Heart left ventricle (tissue), 16 donors: ENCODE measurements around the gene OCLN. TPM values are rescaled to one million over a fixed set of nuclear protein-coding genes. Genes with fewer than 3 reads are reported as not detected.
"Not testable (repeated sequence)": the region's sequence is repeated elsewhere in the genome, so short reads cannot be mapped to it uniquely, and the experiment has no call there.

ENCODE experiments used
- ATAC-seq, 4 donors: fragments of 200-7000 bp; cut with Tn5 transposase; one replicate each; pipeline ENCODE4 v1.9.1; 2020 to 2022; ENCODE audit warnings: moderate library complexity in 4 of 4, mild to moderate bottlenecking in 3 of 4, moderate number of reproducible peaks in 1 of 4
- DNase-seq, 5 donors: peaks; one replicate each; pipeline ENCODE4 v3.0.0-alpha.2; 2020
- H3K27ac ChIP-seq, 12 donors: fragments of 200-600 bp; sonication (generic) in 4 of 12; one replicate each; pipeline versions ENCODE4 v1.5.0 to v1.8.0; 2016 to 2022; ENCODE audit warnings: mild to moderate bottlenecking in 2 of 12
- H3K27me3 ChIP-seq, 9 donors: fragments of 200-600 bp; sonication (generic) in 2 of 9; one replicate each; pipeline versions ENCODE4 v1.5.1 to v1.8.0; 2016 to 2022; ENCODE audit warnings: mild to moderate bottlenecking in 3 of 9
- H3K36me3 ChIP-seq, 9 donors: fragments of 200-600 bp; sonication (generic) in 2 of 9; one replicate each; pipeline versions ENCODE4 v1.5.0 to v1.8.0; 2018 to 2022; ENCODE audit warnings: mild to moderate bottlenecking in 2 of 9
- H3K4me1 ChIP-seq, 12 donors: fragments of 200-600 bp; sonication (generic) in 4 of 12; one replicate each; pipeline versions ENCODE4 v1.5.0 to v1.8.0; 2016 to 2022; ENCODE audit warnings: mild to moderate bottlenecking in 3 of 12
- H3K4me3 ChIP-seq, 12 donors: fragments of 200-600 bp; sonication (generic) in 4 of 12; one replicate each; pipeline versions ENCODE4 v1.5.0 to v1.8.0; 2017 to 2022; ENCODE audit warnings: mild to moderate bottlenecking in 9 of 12, moderate library complexity in 4 of 12
- H3K9me3 ChIP-seq, 12 donors: fragments of 200-600 bp; sonication (generic) in 4 of 12; one replicate each; pipeline versions ENCODE4 v1.5.0 to v1.8.0; 2016 to 2022; ENCODE audit warnings: mild to moderate bottlenecking in 1 of 12
- POLR2A ChIP-seq, 2 donors: fragments of 450-650 bp; IDR thresholded peaks; one replicate each; pipeline ENCODE4 v1.6.1; 2017; ENCODE audit warnings: antibody characterized with exemption in 2 of 2, mild to moderate bottlenecking in 2 of 2, moderate library complexity in 2 of 2
- WGBS, 4 donors: extraction: QIAGEN DNeasy Blood & Tissue Kit in 2 of 4; methylation state at CpG; one replicate each; pipeline versions ENCODE4 v1.1.5 to v1.1.7; 2013 to 2018; 5-methylcytosine and 5-hydroxymethylcytosine counted together
- intact Hi-C, 10 donors: fragments of 100-400 bp; cut with DNase I; formaldehyde crosslinking; loops; one replicate each; pipeline versions ENCODE4 v1.11.1 to v1.14.2; 2022
- polyA plus RNA-seq, 2 donors: library from polyadenylated mRNA; stranded (reverse); fragments of 200-250 nt; gene quantifications; one replicate each; pipeline ENCODE4 v1.2.3, GENCODE V29; 2013
- total RNA-seq, 9 donors: library from RNA; depleted of rRNA in 2 of 9; stranded (reverse); fragments of >200 nt in 2 of 9; fragmentation: NEBNext Ultra II Directional in 3 of 9; extraction: Animal tissue kit (Norgen Biotek cat#: 25700) in 3 of 9; gene quantifications; one replicate each; pipeline versions ENCODE4 v1.1.0 to v1.2.4, GENCODE V29; 2016 to 2023
- TF ChIP-seq, protein P1 (sequence below), 12 donors: fragments of 200-600 bp; sonication (generic) in 4 of 12; IDR thresholded peaks; one replicate each; pipeline versions ENCODE4 v1.5.0 to v1.8.0; 2018 to 2022; ENCODE audit warnings: antibody characterized with exemption in 12 of 12, mild to moderate bottlenecking in 5 of 12
- donor health status: ischemic (EF 13 %, LVEDD 7.1; RV severe dilation, severe dysfunction).
- donor health status: healthy with polysubstance abuse.
- donor health status: DM: no; HTN: yes; CAD: no.
- donor health status: DM: no; HTN: no; CAD: no.
- donor health status: ischemic (EF 25% LVEDD 6.9; RV normal size, moderate dysfunction).
- donor health status: ischemic (EF 25% LVEDD 5.7; RV mildly dilated, moderate dysfunction).
- donor health status: healthy.
- donor health status: DM: yes; HTN: yes; CAD: no.
- donor health status: ischemic (EF 35%, LVEDD 5.7; RV mildly dilated, moderate dysfunction).
- donor health status: nonischemic (EF 11% LVEDD 7.7; RV severe dilation, severe dysfunction).
- donor health status: DM: yes; HTN: yes; CAD: no.
- donor health status: PGD.
- donor health status: ischemic (EF 29% LVEDD 5.4; RV normal size, mild dysfunction).
- donor health status: nonischemic (EF 23%, LVEDD 6.1; RV moderate dilation, normal function).

The OCLN gene
- total and polyA plus RNA-seq, 11 donors = 0.39 to 3.5 (median 2.0) TPM

DNA sequence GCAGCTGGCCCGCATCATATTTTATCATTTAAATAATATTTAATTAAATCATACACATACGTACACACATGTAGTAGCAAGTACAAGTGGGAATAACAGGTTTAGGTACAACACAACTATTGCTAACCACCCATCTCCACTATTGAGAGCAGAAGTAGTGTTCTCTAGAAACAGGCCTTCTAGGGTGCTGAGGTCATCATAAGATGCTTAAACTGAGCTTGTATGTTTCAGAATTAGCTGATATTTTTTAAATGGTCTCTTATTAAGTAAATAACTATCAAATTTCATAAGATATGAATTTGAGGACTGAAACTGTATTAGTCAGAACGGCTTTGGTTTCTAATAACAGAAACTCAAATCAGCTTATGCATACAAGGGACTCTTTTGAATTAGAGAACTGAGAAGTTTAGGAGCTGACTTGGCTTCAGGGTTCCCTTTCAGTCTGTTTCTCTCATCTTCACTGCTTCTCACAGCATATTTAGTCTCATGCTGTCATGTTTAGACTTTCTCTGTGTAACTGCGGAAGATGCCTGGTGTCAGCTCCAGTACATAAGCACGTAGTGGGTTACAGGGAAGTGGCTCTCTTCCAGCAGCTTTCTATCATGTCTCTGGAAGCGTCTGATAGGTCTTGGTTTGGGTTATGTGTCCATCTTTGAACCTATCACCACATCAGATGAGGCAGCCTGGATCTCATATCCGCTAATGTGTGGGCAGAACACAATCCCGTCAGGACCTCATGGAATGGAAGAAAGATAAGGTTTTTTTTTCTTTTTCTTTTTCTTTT, 25.0 kb upstream of the OCLN start:
- ATAC-seq (peak in 1 of 4 donors; percentile 66), DNase-seq (no peak)
- Histone ChIP-seq H3K27me3 (no peaks in the 10 kb centered on the region), H3K4me3 (no peak overlapping the region), H3K9me3 (peaks cover 0 to 3% (median 0%) of the 10 kb centered on the region in 12 donors), H3K4me1 (no peaks in the 10 kb centered on the region), H3K27ac (no peak overlapping the region), H3K36me3 (no peaks in the 10 kb centered on the region)
- intact Hi-C loops = no loop called here
- TF ChIP-seq, protein P1, sequence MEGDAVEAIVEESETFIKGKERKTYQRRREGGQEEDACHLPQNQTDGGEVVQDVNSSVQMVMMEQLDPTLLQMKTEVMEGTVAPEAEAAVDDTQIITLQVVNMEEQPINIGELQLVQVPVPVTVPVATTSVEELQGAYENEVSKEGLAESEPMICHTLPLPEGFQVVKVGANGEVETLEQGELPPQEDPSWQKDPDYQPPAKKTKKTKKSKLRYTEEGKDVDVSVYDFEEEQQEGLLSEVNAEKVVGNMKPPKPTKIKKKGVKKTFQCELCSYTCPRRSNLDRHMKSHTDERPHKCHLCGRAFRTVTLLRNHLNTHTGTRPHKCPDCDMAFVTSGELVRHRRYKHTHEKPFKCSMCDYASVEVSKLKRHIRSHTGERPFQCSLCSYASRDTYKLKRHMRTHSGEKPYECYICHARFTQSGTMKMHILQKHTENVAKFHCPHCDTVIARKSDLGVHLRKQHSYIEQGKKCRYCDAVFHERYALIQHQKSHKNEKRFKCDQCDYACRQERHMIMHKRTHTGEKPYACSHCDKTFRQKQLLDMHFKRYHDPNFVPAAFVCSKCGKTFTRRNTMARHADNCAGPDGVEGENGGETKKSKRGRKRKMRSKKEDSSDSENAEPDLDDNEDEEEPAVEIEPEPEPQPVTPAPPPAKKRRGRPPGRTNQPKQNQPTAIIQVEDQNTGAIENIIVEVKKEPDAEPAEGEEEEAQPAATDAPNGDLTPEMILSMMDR (IDR thresholded peaks at IDR 0.05) = no peak
- no peak for TF ChIP-seq POLR2A (IDR thresholded peaks at IDR 0.05)
- WGBS, 4 donors = 72 to 79% (median 76%) methylated on average over 8 of the region's 8 CpGs

DNA sequence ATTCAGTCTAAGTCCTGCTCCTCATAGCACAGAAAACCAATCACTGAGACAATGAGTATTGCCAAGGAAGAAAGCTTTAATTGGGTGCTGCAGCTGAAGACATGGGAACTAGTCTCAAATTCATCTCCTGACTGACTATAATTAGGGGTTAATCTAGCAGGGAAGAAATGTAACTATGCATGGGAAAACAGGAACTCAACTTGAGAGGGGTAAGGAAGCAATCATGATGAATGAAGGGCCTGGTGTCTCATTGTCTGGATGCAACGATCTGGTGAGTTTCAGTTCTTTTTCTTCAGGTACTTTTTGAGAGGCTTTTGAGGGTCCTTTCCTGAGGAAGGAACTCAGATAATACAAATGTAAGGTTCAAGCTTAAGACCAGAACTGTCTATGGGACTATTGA, 24.0 kb upstream of the OCLN start:
- H3K4me1 ChIP-seq = no peaks in the 10 kb centered on the region
- no peak overlapping the region for H3K4me3 ChIP-seq
- peaks cover 0 to 3% (median 0%) of the 10 kb centered on the region in 12 donors for H3K9me3 ChIP-seq
- 48 to 57% (median 54%) methylated on average over 1 of the region's 1 CpG for WGBS, 4 donors
- ATAC-seq (no peak), DNase-seq (no peak)
- H3K27ac ChIP-seq = no peak overlapping the region
- intact Hi-C loops = no loop called here
- H3K36me3 ChIP-seq = no peaks in the 10 kb centered on the region
- no peak for TF ChIP-seq POLR2A (IDR thresholded peaks at IDR 0.05)
- no peaks in the 10 kb centered on the region for H3K27me3 ChIP-seq

DNA sequence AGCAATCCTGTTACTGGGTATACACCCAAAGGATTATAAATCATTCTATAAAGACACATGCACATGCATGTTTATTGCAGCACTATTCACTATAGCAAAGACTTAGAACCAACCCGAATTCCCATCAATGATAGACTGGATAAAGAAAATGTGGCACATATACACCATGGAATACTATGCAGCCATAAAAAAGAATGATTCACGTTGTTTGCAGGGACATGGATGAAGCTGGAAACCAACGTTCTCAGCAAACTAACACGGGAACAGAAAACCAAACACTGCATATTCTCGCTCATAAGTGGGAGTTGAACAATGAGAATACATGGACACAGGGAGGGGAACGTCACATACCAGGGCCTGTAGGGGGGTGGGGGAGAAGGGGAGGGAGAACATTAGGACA, 21.1 kb upstream of the OCLN start:
- H3K4me3 ChIP-seq, H3K36me3 ChIP-seq, ATAC-seq, H3K9me3 ChIP-seq, H3K27ac ChIP-seq, H3K27me3 ChIP-seq, H3K4me1 ChIP-seq, DNase-seq, intact Hi-C loops: not testable (repeated sequence)
- 90 to 92% (median 91%) methylated on average over 6 of the region's 6 CpGs for WGBS, 4 donors

DNA sequence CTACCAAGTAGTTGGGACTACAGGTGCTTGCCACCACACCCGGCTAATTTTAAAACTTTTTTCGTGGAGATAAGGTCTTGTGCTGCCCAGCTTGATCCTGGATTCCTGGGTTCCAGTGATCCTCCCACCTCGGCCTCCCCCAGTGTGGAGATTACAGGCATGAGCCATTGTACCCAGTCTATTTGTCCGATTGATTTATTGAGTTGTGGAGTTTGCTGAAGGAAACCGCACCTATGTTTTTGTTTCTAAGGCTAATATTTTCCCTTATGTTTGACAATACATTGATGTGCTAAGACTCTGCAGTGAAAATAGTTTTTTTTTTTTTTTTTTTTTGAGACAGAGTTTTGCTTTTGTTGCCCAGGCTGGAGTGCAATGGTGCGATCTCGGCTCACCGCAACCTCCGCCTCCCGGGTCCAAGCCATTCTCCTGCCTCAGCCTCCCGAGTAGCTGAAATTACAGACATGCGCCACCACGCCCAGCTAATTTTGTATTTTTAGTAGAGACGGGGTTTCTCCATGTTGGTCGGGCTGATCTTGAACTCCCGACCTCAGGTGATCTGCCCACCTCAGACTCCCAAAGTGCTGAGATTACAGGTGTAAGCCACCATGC, 20.0 kb upstream of the OCLN start:
- H3K4me3 ChIP-seq, DNase-seq, H3K27me3 ChIP-seq, intact Hi-C loops, H3K36me3 ChIP-seq, H3K4me1 ChIP-seq, H3K9me3 ChIP-seq, ATAC-seq, H3K27ac ChIP-seq: not testable (repeated sequence)
- WGBS, 4 donors = 91 to 93% (median 92%) methylated on average over 16 of the region's 16 CpGs

DNA sequence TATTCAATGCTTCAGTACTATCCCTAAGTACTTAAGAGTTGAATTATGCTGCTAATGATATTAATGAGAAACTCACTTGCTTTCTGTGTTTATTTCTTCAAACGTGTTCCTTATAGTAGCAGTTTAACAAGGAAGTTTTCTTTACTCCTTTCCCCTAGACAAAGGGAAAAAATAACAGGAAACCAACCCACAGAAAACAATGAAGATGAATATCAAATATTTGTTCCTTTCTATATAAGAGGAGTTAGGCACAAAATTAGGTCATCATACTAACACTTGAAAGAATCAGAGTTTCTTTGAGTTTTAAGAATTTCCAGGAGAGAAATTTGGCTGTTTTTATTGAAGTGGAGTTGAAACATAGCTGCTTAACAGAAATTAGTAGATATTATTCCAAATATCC, 15.4 kb upstream of the OCLN start:
- no peak overlapping the region for H3K4me3 ChIP-seq
- TF ChIP-seq, protein P1 (IDR thresholded peaks at IDR 0.05) = no peak
- no peak for TF ChIP-seq POLR2A (IDR thresholded peaks at IDR 0.05)
- no peak overlapping the region for H3K27ac ChIP-seq
- H3K9me3 ChIP-seq = no peaks in the 10 kb centered on the region
- WGBS, 4 donors = 19 to 38% (median 26%) methylated on average over 1 of the region's 1 CpG
- no peaks in the 10 kb centered on the region for H3K27me3 ChIP-seq
- peaks cover 0 to 4% (median 0%) of the 10 kb centered on the region in 12 donors for H3K4me1 ChIP-seq
- no peak for ATAC-seq
- H3K36me3 ChIP-seq = no peaks in the 10 kb centered on the region
- intact Hi-C loops = no loop called here
- DNase-seq = no peak

DNA sequence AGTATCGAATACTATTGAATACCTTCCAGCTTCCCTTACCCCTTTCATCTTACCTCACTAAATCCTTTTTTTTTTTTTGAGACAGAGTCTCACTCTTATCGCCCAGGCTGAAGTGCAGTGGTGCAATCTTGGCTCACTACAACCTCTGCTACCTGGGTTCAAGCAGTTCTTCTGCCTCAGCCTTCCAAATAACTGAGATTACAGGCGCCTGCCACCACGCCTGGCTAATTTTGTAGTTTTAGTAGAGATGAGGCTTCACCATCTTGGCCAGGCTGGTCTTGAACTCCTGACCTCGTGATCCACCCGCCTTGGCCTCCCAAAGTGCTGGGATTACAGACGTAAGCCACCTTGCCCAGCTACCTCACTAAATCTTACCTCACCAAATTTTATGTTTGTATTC, 14.3 kb upstream of the OCLN start:
- H3K27ac ChIP-seq, intact Hi-C loops: not testable (repeated sequence)
- 84 to 91% (median 88%) methylated on average over 7 of the region's 7 CpGs for WGBS, 4 donors

More for the DNA sequence above, 14.3 kb upstream of the OCLN start:
- not testable (repeated sequence) for H3K4me3 ChIP-seq, H3K4me1 ChIP-seq, ATAC-seq, H3K9me3 ChIP-seq, DNase-seq, H3K36me3 ChIP-seq, H3K27me3 ChIP-seq
